Sigmoid colon (tissue), 3 donors: ENCODE results near the gene MRM2.

Experiments
- CTCF ChIP-seq, 4 experiments: fragments of 450-650 bp in 3 of 4; fragments of 200-600 bp in 1 of 4; IDR thresholded peaks; one replicate each; pipeline ENCODE4 v1.5.1; 2016 to 2019; ENCODE audit warnings: antibody characterized with exemption in 4 of 4, mild to moderate bottlenecking in 3 of 4, moderate library complexity in 2 of 4
- POLR2A ChIP-seq, 2 donors: fragments of 450-650 bp; IDR thresholded peaks; one replicate each; pipeline ENCODE4 v1.6.1; 2016; ENCODE audit warnings: antibody characterized with exemption in 2 of 2, mild to moderate bottlenecking in 2 of 2, moderate library complexity in 2 of 2

- no peak for TF ChIP-seq CTCF (IDR thresholded peaks at IDR 0.05)
- TF ChIP-seq POLR2A (IDR thresholded peaks at IDR 0.05), result no peak
Measured at GRCh38 chr7:2210551-2211258, 31.3 kb downstream of the MRM2 start.
